Stomach (tissue), 9 donors: ENCODE measurements around the gene FSTL4. TPM values are rescaled to one million over a fixed set of nuclear protein-coding genes. Genes with fewer than 3 reads are reported as not detected.
"Not testable (repeated sequence)": the region's sequence is repeated elsewhere in the genome, so short reads cannot be mapped to it uniquely, and the experiment has no call there.

Source experiments
- DNase-seq, 2 donors: peaks; one replicate each; pipeline versions ENCODE4 v3.0.0 to v3.0.0-alpha.2; 2013 to 2019
- H3K27ac ChIP-seq, 5 donors: fragments of 200-600 bp in 4 of 5; sonication (generic) in 4 of 5; one replicate each; pipeline ENCODE4 v1.5.1; 2013 to 2019; ENCODE audit warnings: mild to moderate bottlenecking in 1 of 5, moderate library complexity in 1 of 5
- H3K27me3 ChIP-seq, 3 donors: fragments of 200-600 bp; sonication (generic); one replicate each; pipeline ENCODE4 v1.5.1; 2017 to 2019; ENCODE audit warnings: mixed run types in 1 of 3
- H3K36me3 ChIP-seq, 4 donors: fragments of 200-600 bp; sonication (generic); 1 replicate in 3 of 4; 2 replicates in 1 of 4; pipeline ENCODE4 v1.5.1; 2016 to 2019
- H3K4me1 ChIP-seq, 4 donors: fragments of 200-600 bp; sonication (generic); one replicate each; pipeline ENCODE4 v1.5.1; 2016 to 2019
- H3K4me3 ChIP-seq, 4 donors: fragments of 200-600 bp; sonication (generic) in 3 of 4; one replicate each; pipeline ENCODE4 v1.5.1; 2016 to 2019; ENCODE audit warnings: mild to moderate bottlenecking in 1 of 4
- H3K9me3 ChIP-seq, 4 donors: fragments of 200-600 bp; sonication (generic); one replicate each; pipeline ENCODE4 v1.5.1; 2016 to 2019
- EP300 ChIP-seq: sonication (generic); formaldehyde crosslinking; IDR thresholded peaks from one replicate; pipeline ENCODE4 v1.6.1; 2017; ENCODE audit warnings: antibody characterized with exemption
- POLR2A ChIP-seq, 4 donors: fragments of 450-650 bp; IDR thresholded peaks; one replicate each; pipeline ENCODE4 v1.6.1; 2016; ENCODE audit warnings: antibody characterized with exemption in 4 of 4, control low read depth in 2 of 4, mild to moderate bottlenecking in 1 of 4, moderate library complexity in 1 of 4
- POLR2AphosphoS5 ChIP-seq, 3 donors: sonication (generic); formaldehyde crosslinking; IDR thresholded peaks; one replicate each; pipeline ENCODE4 v1.6.1; 2016; ENCODE audit warnings: antibody characterized with exemption in 3 of 3
- WGBS, 5 donors: extraction: QIAGEN DNeasy Blood & Tissue Kit in 3 of 5; methylation state at CpG; one replicate each; pipeline versions ENCODE4 v1.1.5 to v1.1.7; 2013 to 2018; 5-methylcytosine and 5-hydroxymethylcytosine counted together
- intact Hi-C: fragments of 100-400 bp; cut with DNase I; formaldehyde crosslinking; loops from one replicate; pipeline ENCODE4 v1.15.1; 2023; ENCODE audit warnings: low total_unique reads
- polyA plus RNA-seq, 3 donors: library from polyadenylated mRNA; stranded (reverse); fragments of 200-250 nt; gene quantifications; one replicate each; pipeline ENCODE4 v1.2.3, GENCODE V29; 2013
- total RNA-seq, 5 donors: library from RNA; depleted of rRNA; stranded (reverse); fragments of >200 nt; gene quantifications; one replicate each; pipeline versions ENCODE4 v1.1.0 to v1.2.3, GENCODE V29; 2014 to 2016
- TF ChIP-seq, protein P1 (sequence below), 7 experiments: fragments of 450-650 bp in 4 of 7; fragments of 200-600 bp in 3 of 7; sonication (generic) in 3 of 7; IDR thresholded peaks; one replicate each; pipeline ENCODE4 v1.5.1; 2016 to 2019; ENCODE audit warnings: antibody characterized with exemption in 7 of 7, control low read depth in 2 of 7, mild to moderate bottlenecking in 1 of 7
- donor health status: healthy with polysubstance abuse.
- donor health status: Bipolar disorder and iron deficiency.
- donor health status: healthy.

The FSTL4 gene
- total and polyA plus RNA-seq, 8 donors, result 0.37 to 0.55 TPM; not detected in 6

DNA sequence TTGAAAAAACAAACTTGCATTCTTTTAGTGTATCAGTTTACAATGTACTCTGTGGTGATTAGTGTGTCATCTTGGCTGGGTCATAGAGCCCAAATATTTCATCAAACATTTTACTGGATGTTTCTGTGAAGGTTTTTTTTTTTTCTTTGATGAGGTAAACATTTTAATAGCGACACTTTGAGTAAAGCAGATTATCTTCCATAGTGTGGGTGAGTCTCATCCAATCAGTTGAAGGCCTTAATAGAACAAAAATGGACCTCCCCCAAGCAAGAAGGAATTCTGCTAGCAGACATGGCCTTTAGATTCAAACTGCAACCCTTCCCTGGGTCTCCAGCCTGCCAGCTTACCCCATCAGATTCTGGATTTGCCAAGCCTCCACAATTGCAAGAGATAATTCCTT lies 72.5 kb downstream of the FSTL4 start:
- no peak for DNase-seq
- Histone ChIP-seq H3K9me3 (no peaks in the 10 kb centered on the region), H3K27me3 (no peaks in the 10 kb centered on the region), H3K4me1 (no peaks in the 10 kb centered on the region), H3K36me3 (no peaks in the 10 kb centered on the region), H3K4me3 (no peak overlapping the region), H3K27ac (no peak overlapping the region)
- intact Hi-C loops, result no loop called here
- WGBS, 5 donors, result 68 to 83% (median 72%) methylated on average over 1 of the region's 1 CpG
- TF ChIP-seq POLR2AphosphoS5 (IDR thresholded peaks at IDR 0.05) (no peak), POLR2A (IDR thresholded peaks at IDR 0.05) (no peak), EP300 (no peak)
- TF ChIP-seq, protein P1, sequence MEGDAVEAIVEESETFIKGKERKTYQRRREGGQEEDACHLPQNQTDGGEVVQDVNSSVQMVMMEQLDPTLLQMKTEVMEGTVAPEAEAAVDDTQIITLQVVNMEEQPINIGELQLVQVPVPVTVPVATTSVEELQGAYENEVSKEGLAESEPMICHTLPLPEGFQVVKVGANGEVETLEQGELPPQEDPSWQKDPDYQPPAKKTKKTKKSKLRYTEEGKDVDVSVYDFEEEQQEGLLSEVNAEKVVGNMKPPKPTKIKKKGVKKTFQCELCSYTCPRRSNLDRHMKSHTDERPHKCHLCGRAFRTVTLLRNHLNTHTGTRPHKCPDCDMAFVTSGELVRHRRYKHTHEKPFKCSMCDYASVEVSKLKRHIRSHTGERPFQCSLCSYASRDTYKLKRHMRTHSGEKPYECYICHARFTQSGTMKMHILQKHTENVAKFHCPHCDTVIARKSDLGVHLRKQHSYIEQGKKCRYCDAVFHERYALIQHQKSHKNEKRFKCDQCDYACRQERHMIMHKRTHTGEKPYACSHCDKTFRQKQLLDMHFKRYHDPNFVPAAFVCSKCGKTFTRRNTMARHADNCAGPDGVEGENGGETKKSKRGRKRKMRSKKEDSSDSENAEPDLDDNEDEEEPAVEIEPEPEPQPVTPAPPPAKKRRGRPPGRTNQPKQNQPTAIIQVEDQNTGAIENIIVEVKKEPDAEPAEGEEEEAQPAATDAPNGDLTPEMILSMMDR (IDR thresholded peaks at IDR 0.05), result no peak

DNA sequence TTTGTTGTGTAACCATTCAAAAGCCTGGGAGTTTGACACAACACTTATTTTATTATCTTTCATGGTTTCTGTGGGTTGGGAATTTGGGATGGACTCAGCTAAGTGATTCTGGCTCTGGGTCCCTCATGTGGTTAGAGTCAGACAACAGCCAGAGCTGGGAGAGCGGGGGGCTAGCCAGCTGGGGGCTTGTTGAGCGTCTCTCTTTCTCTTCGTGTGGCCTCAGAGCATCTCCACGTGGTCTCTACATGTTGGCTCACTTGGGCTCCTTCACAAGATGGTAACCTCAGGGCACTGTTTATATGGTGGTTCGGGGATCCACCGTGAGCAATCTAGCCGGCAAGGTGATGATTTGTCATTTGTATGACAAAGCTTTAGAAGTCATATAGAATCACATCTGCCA lies 73.6 kb downstream of the FSTL4 start:
- Histone ChIP-seq H3K9me3 (no peaks in the 10 kb centered on the region), H3K36me3 (no peaks in the 10 kb centered on the region), H3K27ac (no peak overlapping the region), H3K4me3 (no peak overlapping the region), H3K4me1 (no peaks in the 10 kb centered on the region), H3K27me3 (no peaks in the 10 kb centered on the region)
- 66 to 94% (median 73%) methylated on average over 7 of the region's 7 CpGs for WGBS, 5 donors
- TF ChIP-seq POLR2AphosphoS5 (IDR thresholded peaks at IDR 0.05), result no peak
- no peak for TF ChIP-seq POLR2A (IDR thresholded peaks at IDR 0.05)
- no peak for TF ChIP-seq EP300
- TF ChIP-seq, protein P1 (IDR thresholded peaks at IDR 0.05), result no peak
- intact Hi-C loops, result no loop called here
- no peak for DNase-seq

DNA sequence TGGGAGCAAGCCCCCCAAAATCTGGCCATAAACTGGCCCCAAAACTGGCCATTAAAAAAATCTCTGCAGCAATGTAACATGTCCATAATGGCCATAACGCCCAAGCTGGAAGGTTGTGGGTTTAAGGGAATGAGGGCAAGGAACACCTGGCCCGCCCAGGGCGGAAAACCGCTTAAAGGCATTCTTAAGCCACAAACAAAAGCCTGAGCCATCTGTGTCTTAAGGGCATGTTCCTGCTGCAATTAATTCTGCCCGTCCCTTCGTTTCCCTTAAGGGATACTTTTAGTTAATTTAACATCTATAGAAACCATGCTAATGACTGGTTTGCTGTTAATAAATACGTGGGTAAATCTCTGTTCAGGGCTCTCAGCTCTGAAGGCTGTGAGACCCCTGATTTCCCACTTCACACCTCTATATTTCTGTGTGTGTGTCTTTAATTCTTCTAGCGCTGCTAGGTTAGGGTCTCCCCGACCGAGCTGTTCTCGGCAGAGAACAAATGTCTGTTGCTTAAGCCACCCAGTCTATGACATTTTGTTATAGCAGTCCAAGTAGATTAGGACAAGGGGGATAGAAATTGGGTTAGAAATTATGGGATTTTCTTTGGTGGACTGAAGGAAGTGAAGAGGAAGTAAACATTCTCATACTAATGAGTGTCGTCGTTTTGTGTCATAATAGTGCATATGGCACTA lies 77.0 kb downstream of the FSTL4 start:
- intact Hi-C loops, H3K27ac ChIP-seq, H3K9me3 ChIP-seq, H3K27me3 ChIP-seq, DNase-seq, H3K4me3 ChIP-seq, H3K36me3 ChIP-seq, H3K4me1 ChIP-seq: not testable (repeated sequence)
- 74 to 83% (median 79%) methylated on average over 13 of the region's 13 CpGs for WGBS, 5 donors

DNA sequence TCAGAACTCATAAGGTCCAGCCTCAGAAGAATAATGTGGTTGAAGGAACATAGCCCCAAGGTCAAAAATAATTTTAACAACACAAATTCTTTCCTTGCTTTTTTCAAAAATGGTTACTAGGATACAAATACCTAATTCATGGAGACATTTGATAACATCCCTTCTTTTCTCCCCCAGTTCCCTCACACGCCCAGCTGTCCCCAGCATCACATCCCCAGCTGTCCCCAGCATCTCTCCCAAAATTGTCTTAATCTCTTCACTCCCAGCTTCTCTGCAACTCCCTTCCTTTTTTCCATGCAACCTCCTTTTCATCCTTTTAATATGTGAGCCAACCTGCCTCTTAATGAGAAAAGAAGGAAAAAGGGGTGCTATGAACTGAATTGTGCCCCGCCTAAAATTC lies 77.8 kb downstream of the FSTL4 start:
- 84 to 91% (median 90%) methylated on average over 2 of the region's 2 CpGs for WGBS, 5 donors
- H3K27me3 ChIP-seq, result no peaks in the 10 kb centered on the region
- no peak for DNase-seq

DNA sequence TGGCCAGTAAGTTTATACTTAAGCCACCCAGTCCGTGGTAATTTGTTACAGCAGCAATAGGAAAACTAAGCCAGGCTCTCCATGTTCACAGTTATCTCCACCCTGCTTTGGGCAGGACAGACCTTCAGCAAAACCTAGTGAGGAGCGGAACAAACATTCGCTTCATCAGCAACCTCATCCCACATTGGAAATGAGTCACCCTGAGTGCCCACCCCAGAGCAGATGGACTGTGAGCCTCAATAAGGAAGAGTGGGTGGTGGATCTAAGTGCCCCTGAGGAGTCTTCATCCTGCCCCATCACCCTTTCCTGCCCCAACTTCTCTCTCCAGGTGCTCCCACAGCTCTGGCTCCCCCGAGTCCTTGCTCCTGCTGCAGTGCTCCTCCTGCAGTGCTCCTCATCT lies 78.8 kb downstream of the FSTL4 start:
- intact Hi-C loops, result no loop called here
- no peak overlapping the region for H3K27ac ChIP-seq
- 77 to 92% (median 86%) methylated on average over 4 of the region's 4 CpGs for WGBS, 5 donors

More for the DNA sequence above, 77.8 kb downstream of the FSTL4 start:
- no peak overlapping the region for H3K27ac ChIP-seq
- no peaks in the 10 kb centered on the region for H3K36me3 ChIP-seq
- no peak overlapping the region for H3K4me3 ChIP-seq
- H3K4me1 ChIP-seq, result no peaks in the 10 kb centered on the region
- no peaks in the 10 kb centered on the region for H3K9me3 ChIP-seq
- TF ChIP-seq POLR2AphosphoS5 (IDR thresholded peaks at IDR 0.05), result no peak
- no peak for TF ChIP-seq EP300
- TF ChIP-seq, protein P1 (IDR thresholded peaks at IDR 0.05), result no peak
- no peak for TF ChIP-seq POLR2A (IDR thresholded peaks at IDR 0.05)
- intact Hi-C loops, result no loop called here

More for the DNA sequence above, 78.8 kb downstream of the FSTL4 start:
- Histone ChIP-seq H3K4me1 (no peaks in the 10 kb centered on the region), H3K4me3 (no peak overlapping the region), H3K36me3 (no peaks in the 10 kb centered on the region), H3K27me3 (no peaks in the 10 kb centered on the region), H3K9me3 (no peaks in the 10 kb centered on the region)
- DNase-seq, result no peak
- TF ChIP-seq POLR2AphosphoS5 (IDR thresholded peaks at IDR 0.05), result no peak
- TF ChIP-seq POLR2A (IDR thresholded peaks at IDR 0.05), result no peak
- TF ChIP-seq, protein P1 (IDR thresholded peaks at IDR 0.05), result no peak
- no peak for TF ChIP-seq EP300
